Heart left ventricle (tissue), 13 donors: Measurements from ENCODE around the gene AASDHPPT.

Experiments used
- POLR2A ChIP-seq, 2 donors: fragments of 450-650 bp; IDR thresholded peaks; one replicate each; pipeline ENCODE4 v1.6.1; 2017; ENCODE audit warnings: antibody characterized with exemption in 2 of 2, mild to moderate bottlenecking in 2 of 2, moderate library complexity in 2 of 2
- TF ChIP-seq, protein P1 (sequence below), 12 donors: fragments of 200-600 bp; sonication (generic) in 4 of 12; IDR thresholded peaks; one replicate each; pipeline versions ENCODE4 v1.5.0 to v1.8.0; 2018 to 2022; ENCODE audit warnings: antibody characterized with exemption in 12 of 12, mild to moderate bottlenecking in 5 of 12
- donor health status: ischemic (EF 13 %, LVEDD 7.1; RV severe dilation, severe dysfunction).
- donor health status: DM: no; HTN: yes; CAD: no.
- donor health status: DM: no; HTN: no; CAD: no.
- donor health status: ischemic (EF 25% LVEDD 6.9; RV normal size, moderate dysfunction).
- donor health status: ischemic (EF 25% LVEDD 5.7; RV mildly dilated, moderate dysfunction).
- donor health status: ischemic (EF 35%, LVEDD 5.7; RV mildly dilated, moderate dysfunction).
- donor health status: nonischemic (EF 11% LVEDD 7.7; RV severe dilation, severe dysfunction).
- donor health status: DM: yes; HTN: yes; CAD: no.
- donor health status: PGD.
- donor health status: ischemic (EF 29% LVEDD 5.4; RV normal size, mild dysfunction).
- donor health status: nonischemic (EF 23%, LVEDD 6.1; RV moderate dilation, normal function).

DNA sequence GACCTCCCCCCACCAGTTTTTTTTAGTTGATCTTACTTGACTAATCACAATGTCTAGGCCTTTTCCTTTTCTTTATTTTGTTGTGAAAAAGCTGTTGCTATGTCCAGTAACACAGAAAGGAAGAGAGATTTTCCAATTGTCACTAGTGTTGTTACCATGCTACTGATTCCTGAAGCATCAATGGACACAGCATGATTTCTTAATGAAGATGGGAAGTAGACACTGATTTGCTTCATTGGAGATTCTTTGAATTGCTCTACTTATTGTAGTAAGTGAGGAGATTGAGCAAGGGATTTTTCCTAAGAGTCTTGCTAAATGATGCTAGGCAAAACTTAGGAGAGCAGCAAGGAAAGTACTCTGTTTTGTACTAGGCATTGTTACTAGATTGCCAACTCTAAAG, 4.6 kb downstream of the AASDHPPT start:
- TF ChIP-seq POLR2A (IDR thresholded peaks at IDR 0.05), result no peak
- TF ChIP-seq, protein P1, sequence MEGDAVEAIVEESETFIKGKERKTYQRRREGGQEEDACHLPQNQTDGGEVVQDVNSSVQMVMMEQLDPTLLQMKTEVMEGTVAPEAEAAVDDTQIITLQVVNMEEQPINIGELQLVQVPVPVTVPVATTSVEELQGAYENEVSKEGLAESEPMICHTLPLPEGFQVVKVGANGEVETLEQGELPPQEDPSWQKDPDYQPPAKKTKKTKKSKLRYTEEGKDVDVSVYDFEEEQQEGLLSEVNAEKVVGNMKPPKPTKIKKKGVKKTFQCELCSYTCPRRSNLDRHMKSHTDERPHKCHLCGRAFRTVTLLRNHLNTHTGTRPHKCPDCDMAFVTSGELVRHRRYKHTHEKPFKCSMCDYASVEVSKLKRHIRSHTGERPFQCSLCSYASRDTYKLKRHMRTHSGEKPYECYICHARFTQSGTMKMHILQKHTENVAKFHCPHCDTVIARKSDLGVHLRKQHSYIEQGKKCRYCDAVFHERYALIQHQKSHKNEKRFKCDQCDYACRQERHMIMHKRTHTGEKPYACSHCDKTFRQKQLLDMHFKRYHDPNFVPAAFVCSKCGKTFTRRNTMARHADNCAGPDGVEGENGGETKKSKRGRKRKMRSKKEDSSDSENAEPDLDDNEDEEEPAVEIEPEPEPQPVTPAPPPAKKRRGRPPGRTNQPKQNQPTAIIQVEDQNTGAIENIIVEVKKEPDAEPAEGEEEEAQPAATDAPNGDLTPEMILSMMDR (IDR thresholded peaks at IDR 0.05), result no peak
